GM04504 (cell line): ENCODE data around the gene SYCE3.
A peak's percentile ranks its signal among the peaks of the same experiment; 100 is the strongest.
"Not testable (repeated sequence)": the region's sequence is repeated elsewhere in the genome, so short reads cannot be mapped to it uniquely, and the experiment has no call there.

ENCODE experiments used
- DNase-seq: peaks from one replicate; pipeline ENCODE4 v3.0.0-alpha.2; 2012; ENCODE audit warnings: low read depth

The SYCE3 gene

GRCh38 chr22:50562523-50563412 is at the start of gene SYCE3:
Gene SYCE3 (minus strand): TSS chr22:50562919. CDS start chr22:50556405, 6,514 bp downstream.
- peak; percentile 75 for DNase-seq

GRCh38 chr22:50612168-50612527 is 49.4 kb upstream of the SYCE3 start:
- no peak for DNase-seq

- no peak for DNase-seq
These were observed 48.8 kb upstream of the SYCE3 start for GRCh38 chr22:50611341-50612060.

- DNase-seq = no peak
These were observed 47.9 kb upstream of the SYCE3 start for GRCh38 chr22:50610581-50610980.

GRCh38 chr22:50610041-50610451 is 47.3 kb upstream of the SYCE3 start:
- DNase-seq = no peak

GRCh38 chr22:50609599-50609998 is 46.9 kb upstream of the SYCE3 start:
- no peak for DNase-seq

GRCh38 chr22:50608996-50609395 is 46.3 kb upstream of the SYCE3 start:
- DNase-seq = no peak

- not testable (repeated sequence) for DNase-seq
These were observed 45.5 kb upstream of the SYCE3 start for GRCh38 chr22:50608058-50608840.

- no peak for DNase-seq
These were observed 44.9 kb upstream of the SYCE3 start for GRCh38 chr22:50607659-50608020.

- DNase-seq = no peak
These were observed 44.4 kb upstream of the SYCE3 start for GRCh38 chr22:50606946-50607658.

GRCh38 chr22:50606165-50606945 is 43.6 kb upstream of the SYCE3 start:
- no peak for DNase-seq

GRCh38 chr22:50605613-50606074 is 42.9 kb upstream of the SYCE3 start:
- no peak for DNase-seq

GRCh38 chr22:50605002-50605612 is 42.4 kb upstream of the SYCE3 start:
- no peak for DNase-seq

GRCh38 chr22:50604256-50605001 is 41.7 kb upstream of the SYCE3 start:
- DNase-seq = no peak

- DNase-seq = no peak
These were observed 41.0 kb upstream of the SYCE3 start for GRCh38 chr22:50603511-50604255.

GRCh38 chr22:50602338-50602700 is 39.6 kb upstream of the SYCE3 start:
- DNase-seq = no peak

- no peak for DNase-seq
These were observed 39.1 kb upstream of the SYCE3 start for GRCh38 chr22:50601669-50602337.

- no peak for DNase-seq
These were observed 38.4 kb upstream of the SYCE3 start for GRCh38 chr22:50600967-50601668.
